ENCODE data around the gene SP7. TPM values are rescaled to one million over a fixed set of nuclear protein-coding genes. Genes with fewer than 3 reads are reported as not detected.
A peak's percentile ranks its signal among the peaks of the same experiment; 100 is the strongest.

The SP7 gene
- total and polyA plus RNA-seq, 9 of the 15 experiments (the other 6 are each of a cell fraction or from before 2014, with no cell fraction given): 0.04 TPM; not detected in 8

GRCh38 chr12:53299454-53300180, 36.5 kb downstream of the SP7 start, which contains the start of gene MYG1 (continued):
- TF ChIP-seq AFF4 (CRISPR knock-in tag; IDR thresholded peaks at IDR 0.05) (0 out of 2 replicates have a peak, but pooled peaks have one; percentile 38), ZBTB11 (CRISPR knock-in tag; IDR thresholded peaks at IDR 0.05) (peak in 1 of 3 experiments; percentile 38; a peak in 1 of 6 replicates), POLR2G (IDR thresholded peaks at IDR 0.05; ENCODE audit: low read depth, low read length) (peak; percentile 62), CAMTA2 (CRISPR knock-in tag; conservative IDR thresholded peaks at IDR 0.05) (no peak), HMGN3 (IDR thresholded peaks at IDR 0.05; ENCODE audit: borderline replicate concordance, extremely low read depth, insufficient read length, low read depth, low read length) (peak; percentile 29), MAFG (tag; conservative IDR thresholded peaks at IDR 0.05) (no peak), ARID1B (IDR thresholded peaks at IDR 0.05) (no peak), NR2C2 (CRISPR knock-in tag; IDR thresholded peaks at IDR 0.05) (0 out of 2 replicates have a peak, but pooled peaks have one; percentile 0), NR2C2 (tag; IDR thresholded peaks at IDR 0.05) (peak; percentile 54), RBFOX2 (IDR thresholded peaks at IDR 0.05; ENCODE audit: low read depth, low read length) (peak; percentile 66), FOSL1 (tag; conservative IDR thresholded peaks at IDR 0.05) (peak; percentile 56), YY1 (IDR thresholded peaks at IDR 0.05; ENCODE audit: borderline replicate concordance in 1 of 3, control insufficient read depth in 1 of 3, extremely low read depth in 1 of 3, insufficient read depth in 3 of 3, insufficient read length in 1 of 3, insufficient replicate concordance in 2 of 3, low read depth in 1 of 3, low read length in 2 of 3) (peak in 1 of 3 experiments; percentile 27), HLTF (IDR thresholded peaks at IDR 0.05) (no peak), PHF21A (IDR thresholded peaks at IDR 0.05; ENCODE audit: borderline replicate concordance, low read depth) (no peak), BRCA1 (IDR thresholded peaks at IDR 0.05) (no peak), BRCA1 (CRISPR knock-in tag; IDR thresholded peaks at IDR 0.05) (0 out of 2 replicates have a peak, but pooled peaks have one; percentile 39), CCNT2 (IDR thresholded peaks at IDR 0.05; ENCODE audit: borderline replicate concordance, extremely low read depth, insufficient read length, low read depth, low read length) (peak; percentile 17)

Data from K562 (cell line).